Memory B cell (primary cell): ENCODE results near the gene CREB5.

ENCODE experiments used
- ATAC-seq: fragments of 150-1000 bp; cut with Tn5 transposase; 2 replicates; pipeline ENCODE4 v1.10.0; 2021; ENCODE audit warnings: low read depth, mild to moderate bottlenecking, moderate library complexity
- DNase-seq, 2 donors: peaks; one replicate each; pipeline ENCODE4 v3.0.0; 2022; ENCODE audit warnings: low spot score in 2 of 2
- H3K27ac Mint-ChIP-seq: one replicate; pipeline ENCODE4 v1.8.0; 2022; ENCODE audit warnings: mild to moderate bottlenecking, moderate library complexity, mixed read lengths
- H3K27me3 Mint-ChIP-seq: one replicate; pipeline ENCODE4 v1.8.0; 2022; ENCODE audit warnings: mixed read lengths
- H3K36me3 Mint-ChIP-seq: one replicate; pipeline ENCODE4 v1.8.0; 2022; ENCODE audit warnings: mild to moderate bottlenecking, mixed read lengths
- H3K4me1 Mint-ChIP-seq: one replicate; pipeline ENCODE4 v1.8.0; 2022; ENCODE audit warnings: mixed read lengths
- H3K4me3 Mint-ChIP-seq: one replicate; pipeline ENCODE4 v1.8.0; 2022; ENCODE audit warnings: mild to moderate bottlenecking, moderate library complexity, mixed read lengths
- H3K9me3 Mint-ChIP-seq: one replicate; pipeline ENCODE4 v1.8.0; 2022; ENCODE audit warnings: mixed read lengths

CREB5 gene

DNA sequence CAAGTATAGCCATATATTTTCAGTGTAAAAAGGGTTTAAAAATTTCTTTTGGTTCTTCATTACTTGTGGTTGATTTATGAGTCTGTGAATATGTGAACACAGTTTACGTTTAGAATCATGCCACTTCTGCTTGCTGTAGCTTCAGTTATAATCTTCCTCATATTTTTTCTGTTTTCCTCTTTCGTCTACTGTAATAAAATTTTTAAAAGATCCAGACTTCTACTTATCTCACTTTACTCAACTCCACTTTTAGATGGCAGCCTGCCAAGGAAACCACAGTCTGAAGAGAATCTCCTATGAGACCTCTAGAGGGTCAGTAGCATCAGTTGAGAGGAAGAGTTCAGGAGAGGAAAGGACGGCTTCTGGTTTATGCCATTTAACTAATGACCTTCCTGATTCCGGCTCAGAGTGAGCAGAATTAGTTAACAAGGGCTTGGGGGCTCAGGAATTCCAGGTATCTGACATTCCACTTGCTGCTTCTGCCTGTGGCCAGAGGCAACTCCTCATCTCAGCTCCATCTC is 21.4 kb downstream of the CREB5 start:
- no peak overlapping the region for H3K27ac Mint-ChIP-seq
- no peak overlapping the region for H3K4me3 Mint-ChIP-seq
- H3K9me3 Mint-ChIP-seq: no peaks in the 10 kb centered on the region
- H3K27me3 Mint-ChIP-seq: peaks cover 5% of the 10 kb centered on the region
- H3K36me3 Mint-ChIP-seq: no peaks in the 10 kb centered on the region
- DNase-seq (no peak), ATAC-seq (no peak)
- H3K4me1 Mint-ChIP-seq: no peaks in the 10 kb centered on the region

DNA sequence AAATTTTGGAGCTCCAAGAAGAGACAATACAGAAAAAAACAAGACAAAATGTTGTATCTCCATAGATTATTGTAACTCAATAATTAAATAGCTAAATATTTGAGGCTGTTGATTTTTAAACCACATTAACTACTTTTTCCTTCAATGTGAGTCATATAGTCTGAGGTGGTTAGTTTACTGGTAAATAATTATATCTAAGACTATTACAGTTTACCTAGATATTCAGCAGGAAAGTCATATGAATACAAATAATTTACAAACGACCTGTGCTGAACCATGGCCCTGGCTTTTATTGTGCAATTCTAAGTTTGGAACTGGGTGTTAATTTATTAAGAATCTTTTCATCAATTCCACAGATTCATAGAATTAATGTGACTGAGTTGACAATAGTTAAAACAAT is 22.2 kb downstream of the CREB5 start:
- H3K27ac Mint-ChIP-seq: no peak overlapping the region
- no peak for ATAC-seq
- peaks cover 12% of the 10 kb centered on the region for H3K27me3 Mint-ChIP-seq

DNA sequence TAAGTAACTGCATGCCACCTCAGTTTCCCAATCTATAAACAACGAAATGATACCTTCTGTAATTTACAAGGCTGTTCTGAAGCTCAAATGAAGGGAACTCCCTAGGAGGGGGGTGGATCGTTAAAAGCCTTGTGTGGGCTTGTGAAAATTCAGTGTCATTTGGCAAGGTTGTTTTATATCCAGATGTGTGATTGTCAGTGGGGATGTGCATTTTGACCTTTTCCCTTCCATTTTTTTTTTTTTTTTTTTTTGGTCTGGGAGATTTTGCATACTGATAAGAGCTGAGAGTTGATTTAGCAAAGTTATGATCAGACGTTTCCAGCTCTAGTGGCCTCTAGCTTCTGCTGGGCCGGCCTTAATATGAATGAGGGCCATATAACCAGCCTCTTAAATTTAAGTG is 22.8 kb downstream of the CREB5 start:
- H3K36me3 Mint-ChIP-seq: no peaks in the 10 kb centered on the region
- no peaks in the 10 kb centered on the region for H3K9me3 Mint-ChIP-seq
- DNase-seq (no peak), ATAC-seq (no peak)
- peaks cover 13% of the 10 kb centered on the region for H3K27me3 Mint-ChIP-seq
- H3K4me3 Mint-ChIP-seq: no peak overlapping the region
- no peaks in the 10 kb centered on the region for H3K4me1 Mint-ChIP-seq
- H3K27ac Mint-ChIP-seq: no peak overlapping the region

More for the DNA sequence above, 22.2 kb downstream of the CREB5 start:
- no peak for DNase-seq
- Mint-ChIP-seq H3K4me1 (no peaks in the 10 kb centered on the region), H3K9me3 (no peaks in the 10 kb centered on the region), H3K36me3 (no peaks in the 10 kb centered on the region), H3K4me3 (no peak overlapping the region)

DNA sequence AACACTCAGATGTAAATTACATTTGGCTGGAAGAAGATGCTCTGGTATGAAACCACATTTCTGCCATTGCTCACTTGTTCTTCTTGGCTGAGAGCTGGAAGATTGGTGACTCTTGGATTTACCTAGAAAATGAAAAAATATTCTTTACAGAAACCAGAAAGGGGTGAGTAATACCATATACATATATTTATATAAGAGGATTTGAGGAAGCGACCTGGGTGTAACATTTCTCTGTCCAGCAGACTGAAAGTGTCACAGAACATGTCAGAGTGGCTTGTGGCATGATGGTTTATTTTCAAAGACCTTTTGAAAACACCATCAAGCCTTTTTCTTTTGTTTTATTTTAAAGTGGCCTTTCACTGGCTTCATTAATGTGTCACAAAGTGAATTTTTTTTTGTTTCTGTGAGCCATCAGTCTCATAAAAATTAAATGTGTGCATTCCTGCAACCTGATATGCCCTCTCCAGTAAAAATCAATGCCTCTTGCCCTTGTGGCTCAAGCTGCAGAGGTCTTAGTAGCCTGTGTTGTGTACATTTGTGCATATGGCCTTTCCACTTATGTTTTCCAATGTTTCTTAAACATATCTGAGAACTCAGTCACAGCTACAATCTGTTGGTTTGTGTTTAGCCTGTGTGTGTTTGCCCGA is 23.5 kb downstream of the CREB5 start:
- no peak overlapping the region for H3K27ac Mint-ChIP-seq
- H3K4me1 Mint-ChIP-seq: no peaks in the 10 kb centered on the region
- DNase-seq: no peak
- ATAC-seq: no peak
- no peaks in the 10 kb centered on the region for H3K9me3 Mint-ChIP-seq
- H3K36me3 Mint-ChIP-seq: no peaks in the 10 kb centered on the region
- no peak overlapping the region for H3K4me3 Mint-ChIP-seq
- H3K27me3 Mint-ChIP-seq: peaks cover 13% of the 10 kb centered on the region

DNA sequence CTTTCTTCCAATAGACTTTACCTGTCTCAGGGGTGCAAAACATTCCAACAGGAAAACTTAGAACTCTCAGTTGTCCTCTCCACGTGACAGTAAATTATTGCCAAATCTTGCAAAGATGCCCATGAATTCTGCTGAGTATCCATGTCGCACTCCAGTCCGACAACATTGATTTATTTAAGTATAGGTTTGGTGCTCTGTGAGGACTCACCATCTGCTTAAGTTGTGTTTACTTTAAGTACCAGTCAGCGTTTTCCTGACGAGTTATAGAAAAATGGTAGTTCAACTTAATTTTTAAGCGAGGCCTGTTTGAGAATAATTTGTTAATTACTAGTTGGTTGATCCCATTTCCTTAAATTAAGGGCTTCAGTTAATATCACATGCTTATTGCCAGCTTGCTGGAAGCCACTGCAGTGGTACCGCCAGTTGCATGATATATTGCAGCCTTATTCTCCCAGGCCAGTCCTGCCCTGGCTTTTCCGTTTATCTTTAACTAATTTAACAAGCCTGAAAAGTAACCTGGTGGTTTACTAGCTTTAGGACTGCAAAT is 27.8 kb downstream of the CREB5 start:
- peaks cover 22% of the 10 kb centered on the region for H3K27me3 Mint-ChIP-seq
- no peaks in the 10 kb centered on the region for H3K4me1 Mint-ChIP-seq
- H3K27ac Mint-ChIP-seq: no peak overlapping the region
- no peaks in the 10 kb centered on the region for H3K9me3 Mint-ChIP-seq
- no peak for DNase-seq
- H3K36me3 Mint-ChIP-seq: no peaks in the 10 kb centered on the region
- no peak overlapping the region for H3K4me3 Mint-ChIP-seq
- no peak for ATAC-seq

DNA sequence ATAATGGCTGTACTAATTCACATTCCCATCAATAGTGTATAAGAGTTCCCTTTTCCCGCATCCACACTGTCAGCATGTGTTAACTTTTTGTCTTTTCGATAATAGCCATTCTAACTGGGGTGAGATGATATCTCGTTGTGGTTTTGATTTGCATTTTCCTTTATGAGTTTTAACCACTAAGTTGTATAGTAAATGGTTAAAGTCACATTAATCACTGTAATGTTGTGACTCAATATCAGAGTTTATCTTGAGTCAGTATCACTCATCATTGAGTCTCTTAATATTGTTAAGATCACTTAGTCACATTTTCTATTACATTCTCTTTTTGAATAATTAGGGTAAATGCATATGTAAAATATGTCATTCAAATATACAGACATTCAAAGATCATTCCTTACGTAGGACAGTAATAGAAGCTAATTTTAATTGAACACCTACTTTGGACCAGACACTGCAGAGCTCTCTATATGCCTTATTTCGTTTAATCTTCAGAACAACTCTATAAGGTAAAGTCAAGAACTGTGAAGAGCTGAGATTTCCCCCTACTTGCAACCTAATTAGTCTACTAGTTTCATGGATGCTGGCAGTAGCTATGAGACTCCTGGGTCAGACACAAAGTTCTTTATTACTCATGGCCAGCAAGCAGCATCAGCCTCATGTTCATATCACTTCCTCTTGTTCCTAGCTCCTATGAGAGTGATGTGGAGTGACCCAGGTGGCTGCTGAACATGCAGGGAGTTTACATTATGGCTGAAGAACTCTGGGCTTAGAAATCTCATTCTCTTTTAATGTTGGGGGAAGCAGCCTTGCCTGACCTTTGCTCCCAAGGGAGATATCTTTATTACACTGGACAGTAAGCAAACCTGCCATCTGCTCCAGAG is 30.5 kb downstream of the CREB5 start:
- H3K4me1 Mint-ChIP-seq: no peaks in the 10 kb centered on the region
- ATAC-seq: no peak
- H3K4me3 Mint-ChIP-seq: no peak overlapping the region
- H3K9me3 Mint-ChIP-seq: no peaks in the 10 kb centered on the region
- no peaks in the 10 kb centered on the region for H3K36me3 Mint-ChIP-seq
- H3K27me3 Mint-ChIP-seq: peaks cover 27% of the 10 kb centered on the region
- DNase-seq: no peak
- no peak overlapping the region for H3K27ac Mint-ChIP-seq

DNA sequence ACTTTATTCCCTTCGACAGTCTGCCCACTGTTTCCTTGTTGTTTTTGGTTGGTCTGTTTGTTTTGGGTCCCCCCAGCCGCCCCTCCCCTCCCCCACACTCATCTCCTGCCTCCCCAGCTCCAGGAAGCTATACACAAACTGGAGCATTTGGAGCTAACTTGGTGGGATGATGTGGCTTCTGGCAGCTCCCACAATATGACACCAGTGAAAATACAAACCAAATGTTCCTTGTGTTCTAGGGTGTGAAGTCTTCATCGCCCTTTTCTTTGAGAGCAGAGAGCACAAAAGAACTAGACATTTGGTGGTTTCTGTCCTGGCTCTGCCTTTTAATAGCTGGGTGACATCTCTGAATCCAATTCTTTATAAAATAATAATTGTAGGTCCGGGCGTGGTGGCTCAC is 33.8 kb downstream of the CREB5 start:
- no peak for DNase-seq
- no peaks in the 10 kb centered on the region for H3K36me3 Mint-ChIP-seq
- H3K27ac Mint-ChIP-seq: no peak overlapping the region
- H3K4me1 Mint-ChIP-seq: no peaks in the 10 kb centered on the region
- no peaks in the 10 kb centered on the region for H3K9me3 Mint-ChIP-seq
- H3K4me3 Mint-ChIP-seq: no peak overlapping the region
- H3K27me3 Mint-ChIP-seq: peaks cover 19% of the 10 kb centered on the region
- ATAC-seq: no peak

DNA sequence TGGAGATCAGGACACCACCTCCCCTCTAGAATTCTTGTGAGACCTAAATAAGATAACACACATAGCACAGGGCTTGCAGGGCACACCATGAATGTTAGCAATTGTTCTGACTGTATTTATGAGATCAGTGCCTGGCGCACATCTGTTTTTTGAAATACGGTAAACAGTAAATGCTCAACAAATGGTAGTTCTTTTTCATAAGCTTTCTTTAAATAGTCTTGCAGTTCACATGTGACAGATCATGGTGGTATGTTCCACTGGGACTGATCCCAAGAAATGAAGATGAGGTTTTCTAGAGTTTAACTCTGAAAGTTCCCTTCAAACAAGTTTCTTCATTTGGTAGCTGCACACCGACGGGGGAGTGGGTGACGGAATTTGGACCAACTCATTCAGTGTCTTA is 34.8 kb downstream of the CREB5 start:
- no peak for DNase-seq
- H3K4me3 Mint-ChIP-seq: no peak overlapping the region
- no peak for ATAC-seq
- no peaks in the 10 kb centered on the region for H3K4me1 Mint-ChIP-seq
- H3K27me3 Mint-ChIP-seq: peaks cover 16% of the 10 kb centered on the region
- no peak overlapping the region for H3K27ac Mint-ChIP-seq
- no peaks in the 10 kb centered on the region for H3K9me3 Mint-ChIP-seq
- H3K36me3 Mint-ChIP-seq: no peaks in the 10 kb centered on the region

DNA sequence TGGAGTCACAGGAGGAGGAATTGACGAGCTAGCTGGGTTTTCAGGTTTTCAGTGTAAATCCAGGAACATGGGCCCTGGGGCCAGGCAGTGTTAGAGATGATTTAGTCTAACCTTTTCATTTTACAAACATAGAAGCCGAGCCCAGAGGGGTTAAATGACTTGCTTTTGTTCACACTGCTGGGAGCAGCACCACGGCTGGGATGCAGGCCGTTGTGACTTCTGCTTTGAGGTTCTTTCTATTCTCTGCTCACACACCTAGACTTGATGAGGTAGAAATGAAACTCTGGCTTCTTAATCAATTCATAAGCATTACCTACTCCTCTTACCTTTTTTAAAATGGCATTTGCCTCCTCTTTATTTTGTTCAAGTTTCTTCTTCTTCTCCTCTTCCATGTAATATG is 36.4 kb downstream of the CREB5 start:
- H3K4me1 Mint-ChIP-seq: no peaks in the 10 kb centered on the region
- peaks cover 6% of the 10 kb centered on the region for H3K27me3 Mint-ChIP-seq
- H3K9me3 Mint-ChIP-seq: no peaks in the 10 kb centered on the region
- no peaks in the 10 kb centered on the region for H3K36me3 Mint-ChIP-seq
- ATAC-seq: no peak
- no peak overlapping the region for H3K4me3 Mint-ChIP-seq
- DNase-seq: no peak
- H3K27ac Mint-ChIP-seq: no peak overlapping the region

DNA sequence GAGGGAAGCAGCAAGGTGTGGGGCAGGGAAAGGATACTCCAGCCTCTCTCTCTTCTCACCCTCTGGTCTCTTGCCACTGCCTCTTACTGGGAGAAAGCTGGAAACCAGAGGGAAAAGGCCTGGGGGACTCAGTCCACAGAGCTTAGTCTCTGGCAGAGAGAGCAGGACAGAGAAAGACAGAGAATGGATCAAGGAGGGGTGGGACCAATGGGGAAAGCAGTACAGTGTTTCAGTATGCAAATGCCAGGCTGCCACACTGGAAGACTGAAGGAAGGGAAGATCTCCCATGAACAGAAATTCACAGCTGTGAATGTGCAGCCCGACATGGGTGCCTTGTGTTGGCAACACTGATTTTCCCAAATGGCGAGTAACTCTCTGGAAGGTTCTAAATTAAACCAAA is 40.4 kb downstream of the CREB5 start:
- Mint-ChIP-seq H3K27ac (no peak overlapping the region), H3K27me3 (peaks cover 7% of the 10 kb centered on the region), H3K9me3 (no peaks in the 10 kb centered on the region), H3K36me3 (no peaks in the 10 kb centered on the region), H3K4me1 (no peaks in the 10 kb centered on the region), H3K4me3 (no peak overlapping the region)
- no peak for DNase-seq
- ATAC-seq: no peak

DNA sequence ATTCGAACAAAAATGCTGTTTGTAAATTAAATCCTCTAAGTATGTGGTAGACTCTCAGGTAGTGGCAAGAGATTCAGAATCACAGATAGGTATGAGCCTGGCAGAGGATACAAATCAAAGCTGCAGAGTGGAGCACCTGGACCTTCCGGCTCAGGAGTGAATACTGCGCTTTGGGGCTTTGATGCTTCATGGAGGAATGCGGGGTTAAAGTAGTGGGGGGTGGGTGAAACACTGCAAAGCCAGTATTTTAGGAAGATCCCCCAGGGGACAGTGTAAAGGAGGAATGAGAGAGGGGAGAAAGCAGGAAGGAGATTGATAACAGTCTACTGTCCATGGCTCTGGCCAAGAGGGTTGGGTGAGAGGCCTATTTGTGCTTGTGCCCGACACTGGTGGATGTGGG is 43.2 kb downstream of the CREB5 start:
- Mint-ChIP-seq H3K36me3 (no peaks in the 10 kb centered on the region), H3K4me3 (no peak overlapping the region), H3K27me3 (peaks cover 7% of the 10 kb centered on the region), H3K27ac (no peak overlapping the region), H3K9me3 (no peaks in the 10 kb centered on the region), H3K4me1 (no peaks in the 10 kb centered on the region)
- DNase-seq (no peak), ATAC-seq (no peak)

DNA sequence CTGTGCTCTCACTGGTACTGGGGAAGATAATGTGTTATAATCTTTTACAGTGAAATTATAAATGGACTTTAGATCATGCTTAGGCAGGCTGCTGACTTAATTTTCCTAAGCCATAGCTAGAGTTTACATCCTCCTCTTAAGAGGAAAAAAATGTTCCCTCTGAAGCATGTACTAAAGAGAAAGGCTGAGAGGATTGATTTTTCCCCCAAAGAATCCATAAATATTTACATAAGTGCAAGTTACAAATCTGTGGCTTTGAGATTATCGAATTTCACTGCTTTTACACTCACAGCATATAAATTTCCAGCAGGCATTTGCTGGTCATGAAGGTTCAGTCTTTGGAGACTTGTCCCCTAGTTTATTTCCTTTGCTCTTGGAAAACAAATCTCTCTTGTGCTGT is 43.7 kb downstream of the CREB5 start:
- H3K4me3 Mint-ChIP-seq: no peak overlapping the region
- ATAC-seq (no peak), DNase-seq (no peak)
- H3K36me3 Mint-ChIP-seq: no peaks in the 10 kb centered on the region
- no peak overlapping the region for H3K27ac Mint-ChIP-seq
- H3K27me3 Mint-ChIP-seq: peaks cover 9% of the 10 kb centered on the region
- H3K9me3 Mint-ChIP-seq: peaks cover 1% of the 10 kb centered on the region
- no peaks in the 10 kb centered on the region for H3K4me1 Mint-ChIP-seq

DNA sequence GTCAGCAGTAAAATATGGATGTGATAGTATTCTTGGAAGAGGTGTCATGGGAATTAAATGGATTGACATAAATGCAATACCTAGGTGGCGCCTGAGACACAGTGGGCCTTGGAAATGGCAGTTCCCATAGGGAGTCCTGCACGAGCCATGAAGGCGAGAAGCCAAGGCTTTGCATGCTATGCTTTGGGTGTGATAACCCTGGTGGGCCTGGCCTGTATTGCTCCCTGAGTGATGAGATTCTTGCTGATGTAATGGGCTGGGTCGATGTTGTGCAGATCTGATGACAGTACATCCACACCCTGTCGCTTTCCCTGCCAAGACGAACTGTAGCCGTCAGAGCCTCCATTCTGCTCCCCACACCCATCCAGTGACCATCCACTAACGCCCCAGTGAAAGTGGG is 46.4 kb downstream of the CREB5 start:
- Mint-ChIP-seq H3K36me3 (no peaks in the 10 kb centered on the region), H3K9me3 (peaks cover 1% of the 10 kb centered on the region), H3K4me1 (no peaks in the 10 kb centered on the region), H3K4me3 (no peak overlapping the region), H3K27ac (no peak overlapping the region), H3K27me3 (peaks cover 9% of the 10 kb centered on the region)
- DNase-seq (no peak), ATAC-seq (no peak)

DNA sequence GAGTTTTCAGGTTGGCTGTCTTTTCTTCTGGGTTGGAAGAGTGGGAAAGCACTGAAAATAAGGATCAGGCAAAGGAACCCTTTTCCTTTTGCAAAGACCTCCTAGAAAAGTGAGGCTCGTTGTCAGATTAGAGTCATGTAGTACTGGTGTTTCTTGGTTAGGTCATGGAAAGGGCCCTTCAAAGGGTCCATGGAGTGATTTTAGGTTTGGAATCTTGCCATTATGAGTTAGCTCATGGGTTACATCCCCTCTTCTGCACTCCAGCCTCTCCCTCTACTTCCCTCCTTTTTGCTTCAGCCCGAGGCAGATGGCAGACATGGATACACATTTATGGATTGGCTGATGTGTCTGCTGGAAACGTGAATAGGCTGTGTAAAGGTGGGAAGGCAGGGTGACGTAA is 47.0 kb downstream of the CREB5 start:
- H3K4me1 Mint-ChIP-seq: no peaks in the 10 kb centered on the region
- H3K27me3 Mint-ChIP-seq: peaks cover 8% of the 10 kb centered on the region
- no peaks in the 10 kb centered on the region for H3K36me3 Mint-ChIP-seq
- ATAC-seq (no peak), DNase-seq (no peak)
- no peak overlapping the region for H3K27ac Mint-ChIP-seq
- peaks cover 1% of the 10 kb centered on the region for H3K9me3 Mint-ChIP-seq
- H3K4me3 Mint-ChIP-seq: no peak overlapping the region
